ENCODE results near the gene RNU6-9.

The RNU6-9 gene

DNA sequence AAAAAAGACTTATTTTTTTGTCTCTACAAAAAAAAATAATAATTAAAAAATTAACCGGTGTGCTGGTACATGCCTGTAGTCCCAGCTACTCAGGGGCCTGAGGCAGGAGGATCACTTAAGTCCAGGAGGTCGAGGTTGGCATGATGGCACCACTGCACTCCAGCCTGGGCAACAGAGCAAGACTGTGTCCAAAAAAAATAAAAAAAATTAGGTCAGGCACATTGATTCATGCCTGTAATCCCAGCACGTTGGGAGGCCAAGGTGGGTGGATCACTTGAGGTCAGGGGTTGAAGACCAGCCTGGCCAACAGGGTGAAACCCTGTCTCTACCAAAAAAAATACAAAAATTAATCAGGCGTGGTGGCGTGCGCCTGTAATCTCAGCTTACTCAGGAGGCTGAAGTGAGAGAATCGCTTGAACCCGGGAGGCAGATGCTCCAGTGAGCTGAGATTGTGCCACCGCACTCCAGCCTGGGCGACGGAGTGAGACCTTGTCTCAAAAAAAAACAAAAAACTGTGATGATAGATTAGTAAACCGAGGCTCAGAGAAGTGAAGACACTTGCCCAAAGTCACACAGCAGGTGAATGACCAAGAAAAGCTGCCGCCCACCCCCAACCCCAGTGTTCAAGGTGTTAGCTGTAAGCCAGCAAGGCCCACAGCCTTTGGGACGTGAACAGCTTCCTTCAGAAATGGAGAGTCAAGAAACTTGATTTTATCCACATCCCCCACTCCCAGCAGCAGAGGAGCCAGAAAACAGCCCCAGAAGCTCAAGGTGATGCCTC, 9.4 kb downstream of the RNU6-9 start:
- ATAC-seq = no peak
- TF ChIP-seq, protein P1, sequence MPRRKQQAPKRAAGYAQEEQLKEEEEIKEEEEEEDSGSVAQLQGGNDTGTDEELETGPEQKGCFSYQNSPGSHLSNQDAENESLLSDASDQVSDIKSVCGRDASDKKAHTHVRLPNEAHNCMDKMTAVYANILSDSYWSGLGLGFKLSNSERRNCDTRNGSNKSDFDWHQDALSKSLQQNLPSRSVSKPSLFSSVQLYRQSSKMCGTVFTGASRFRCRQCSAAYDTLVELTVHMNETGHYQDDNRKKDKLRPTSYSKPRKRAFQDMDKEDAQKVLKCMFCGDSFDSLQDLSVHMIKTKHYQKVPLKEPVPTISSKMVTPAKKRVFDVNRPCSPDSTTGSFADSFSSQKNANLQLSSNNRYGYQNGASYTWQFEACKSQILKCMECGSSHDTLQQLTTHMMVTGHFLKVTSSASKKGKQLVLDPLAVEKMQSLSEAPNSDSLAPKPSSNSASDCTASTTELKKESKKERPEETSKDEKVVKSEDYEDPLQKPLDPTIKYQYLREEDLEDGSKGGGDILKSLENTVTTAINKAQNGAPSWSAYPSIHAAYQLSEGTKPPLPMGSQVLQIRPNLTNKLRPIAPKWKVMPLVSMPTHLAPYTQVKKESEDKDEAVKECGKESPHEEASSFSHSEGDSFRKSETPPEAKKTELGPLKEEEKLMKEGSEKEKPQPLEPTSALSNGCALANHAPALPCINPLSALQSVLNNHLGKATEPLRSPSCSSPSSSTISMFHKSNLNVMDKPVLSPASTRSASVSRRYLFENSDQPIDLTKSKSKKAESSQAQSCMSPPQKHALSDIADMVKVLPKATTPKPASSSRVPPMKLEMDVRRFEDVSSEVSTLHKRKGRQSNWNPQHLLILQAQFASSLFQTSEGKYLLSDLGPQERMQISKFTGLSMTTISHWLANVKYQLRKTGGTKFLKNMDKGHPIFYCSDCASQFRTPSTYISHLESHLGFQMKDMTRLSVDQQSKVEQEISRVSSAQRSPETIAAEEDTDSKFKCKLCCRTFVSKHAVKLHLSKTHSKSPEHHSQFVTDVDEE (CRISPR knock-in tag; IDR thresholded peaks at IDR 0.05) = no peak
- TF ChIP-seq OSR1 (CRISPR knock-in tag; IDR thresholded peaks at IDR 0.05) (no peak), ZNF8 (CRISPR knock-in tag; IDR thresholded peaks at IDR 0.05) (no peak), ZC3H10 (CRISPR knock-in tag; IDR thresholded peaks at IDR 0.05) (no peak), TCF4 (CRISPR knock-in tag; IDR thresholded peaks at IDR 0.05; ENCODE audit: borderline replicate concordance) (no peak), ESRRG (CRISPR knock-in tag; IDR thresholded peaks at IDR 0.05) (no peak), TOX (CRISPR knock-in tag; IDR thresholded peaks at IDR 0.05; ENCODE audit: borderline replicate concordance) (no peak), GLIS3 (CRISPR knock-in tag; IDR thresholded peaks at IDR 0.05) (no peak), RARB (CRISPR knock-in tag; IDR thresholded peaks at IDR 0.05) (no peak), ARNTL (CRISPR knock-in tag; IDR thresholded peaks at IDR 0.05; ENCODE audit: borderline replicate concordance, low read depth) (no peak), ZNF565 (CRISPR knock-in tag; conservative IDR thresholded peaks at IDR 0.05; ENCODE audit: low read depth) (no peak), PPARA (CRISPR knock-in tag; IDR thresholded peaks at IDR 0.05; ENCODE audit: borderline replicate concordance) (no peak), ZFP30 (CRISPR knock-in tag; IDR thresholded peaks at IDR 0.05) (no peak), ISL1 (CRISPR knock-in tag; IDR thresholded peaks at IDR 0.05) (no peak), ZNF70 (CRISPR knock-in tag; IDR thresholded peaks at IDR 0.05) (no peak), SNAI2 (CRISPR knock-in tag; IDR thresholded peaks at IDR 0.05) (no peak)
- TF ChIP-seq, protein P2, sequence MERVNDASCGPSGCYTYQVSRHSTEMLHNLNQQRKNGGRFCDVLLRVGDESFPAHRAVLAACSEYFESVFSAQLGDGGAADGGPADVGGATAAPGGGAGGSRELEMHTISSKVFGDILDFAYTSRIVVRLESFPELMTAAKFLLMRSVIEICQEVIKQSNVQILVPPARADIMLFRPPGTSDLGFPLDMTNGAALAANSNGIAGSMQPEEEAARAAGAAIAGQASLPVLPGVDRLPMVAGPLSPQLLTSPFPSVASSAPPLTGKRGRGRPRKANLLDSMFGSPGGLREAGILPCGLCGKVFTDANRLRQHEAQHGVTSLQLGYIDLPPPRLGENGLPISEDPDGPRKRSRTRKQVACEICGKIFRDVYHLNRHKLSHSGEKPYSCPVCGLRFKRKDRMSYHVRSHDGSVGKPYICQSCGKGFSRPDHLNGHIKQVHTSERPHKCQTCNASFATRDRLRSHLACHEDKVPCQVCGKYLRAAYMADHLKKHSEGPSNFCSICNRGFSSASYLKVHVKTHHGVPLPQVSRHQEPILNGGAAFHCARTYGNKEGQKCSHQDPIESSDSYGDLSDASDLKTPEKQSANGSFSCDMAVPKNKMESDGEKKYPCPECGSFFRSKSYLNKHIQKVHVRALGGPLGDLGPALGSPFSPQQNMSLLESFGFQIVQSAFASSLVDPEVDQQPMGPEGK (CRISPR knock-in tag; IDR thresholded peaks at IDR 0.05; ENCODE audit: borderline replicate concordance) = no peak
- TF ChIP-seq, protein P3, sequence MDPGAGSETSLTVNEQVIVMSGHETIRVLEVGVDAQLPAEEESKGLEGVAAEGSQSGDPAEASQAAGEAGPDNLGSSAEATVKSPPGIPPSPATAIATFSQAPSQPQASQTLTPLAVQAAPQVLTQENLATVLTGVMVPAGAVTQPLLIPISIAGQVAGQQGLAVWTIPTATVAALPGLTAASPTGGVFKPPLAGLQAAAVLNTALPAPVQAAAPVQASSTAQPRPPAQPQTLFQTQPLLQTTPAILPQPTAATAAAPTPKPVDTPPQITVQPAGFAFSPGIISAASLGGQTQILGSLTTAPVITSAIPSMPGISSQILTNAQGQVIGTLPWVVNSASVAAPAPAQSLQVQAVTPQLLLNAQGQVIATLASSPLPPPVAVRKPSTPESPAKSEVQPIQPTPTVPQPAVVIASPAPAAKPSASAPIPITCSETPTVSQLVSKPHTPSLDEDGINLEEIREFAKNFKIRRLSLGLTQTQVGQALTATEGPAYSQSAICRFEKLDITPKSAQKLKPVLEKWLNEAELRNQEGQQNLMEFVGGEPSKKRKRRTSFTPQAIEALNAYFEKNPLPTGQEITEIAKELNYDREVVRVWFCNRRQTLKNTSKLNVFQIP (CRISPR knock-in tag; IDR thresholded peaks at IDR 0.05; ENCODE audit: borderline replicate concordance, low read depth) = no peak
- TF ChIP-seq, protein P4, sequence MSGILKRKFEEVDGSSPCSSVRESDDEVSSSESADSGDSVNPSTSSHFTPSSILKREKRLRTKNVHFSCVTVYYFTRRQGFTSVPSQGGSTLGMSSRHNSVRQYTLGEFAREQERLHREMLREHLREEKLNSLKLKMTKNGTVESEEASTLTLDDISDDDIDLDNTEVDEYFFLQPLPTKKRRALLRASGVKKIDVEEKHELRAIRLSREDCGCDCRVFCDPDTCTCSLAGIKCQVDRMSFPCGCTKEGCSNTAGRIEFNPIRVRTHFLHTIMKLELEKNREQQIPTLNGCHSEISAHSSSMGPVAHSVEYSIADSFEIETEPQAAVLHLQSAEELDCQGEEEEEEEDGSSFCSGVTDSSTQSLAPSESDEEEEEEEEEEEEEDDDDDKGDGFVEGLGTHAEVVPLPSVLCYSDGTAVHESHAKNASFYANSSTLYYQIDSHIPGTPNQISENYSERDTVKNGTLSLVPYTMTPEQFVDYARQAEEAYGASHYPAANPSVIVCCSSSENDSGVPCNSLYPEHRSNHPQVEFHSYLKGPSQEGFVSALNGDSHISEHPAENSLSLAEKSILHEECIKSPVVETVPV (CRISPR knock-in tag; IDR thresholded peaks at IDR 0.05) = no peak

DNA sequence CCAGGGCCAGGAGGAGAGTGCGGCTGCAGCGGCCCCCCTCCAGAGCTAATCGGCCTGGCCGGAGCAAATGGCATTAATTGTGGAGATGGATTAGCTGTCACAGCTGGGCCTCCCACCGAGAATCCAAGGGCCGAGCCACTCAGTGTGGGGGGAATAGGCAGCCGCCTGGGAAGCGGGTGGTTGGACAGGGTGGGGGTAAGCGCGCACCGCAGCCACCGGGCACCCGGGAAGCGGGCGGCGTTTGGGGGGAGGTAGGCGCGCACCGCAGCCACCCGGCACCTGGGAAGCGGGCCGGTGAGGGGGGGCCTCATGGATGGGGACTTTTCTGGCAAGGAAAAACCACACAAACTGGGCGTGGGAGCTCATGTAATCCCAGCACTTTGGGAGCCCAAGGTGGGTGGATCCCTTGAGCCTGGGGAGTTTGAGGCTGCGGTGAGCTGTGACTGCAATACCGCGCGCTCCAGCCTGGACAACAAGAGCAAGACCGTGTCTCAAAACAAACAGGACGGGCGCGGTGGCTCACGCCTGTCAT, 10.0 kb downstream of the RNU6-9 start:
- no peak for ATAC-seq
- TF ChIP-seq, protein P1 (CRISPR knock-in tag; IDR thresholded peaks at IDR 0.05) = no peak
- TF ChIP-seq PPARA (CRISPR knock-in tag; IDR thresholded peaks at IDR 0.05; ENCODE audit: borderline replicate concordance) (no peak), ARNTL (CRISPR knock-in tag; IDR thresholded peaks at IDR 0.05; ENCODE audit: borderline replicate concordance, low read depth) (no peak), ZFP30 (CRISPR knock-in tag; IDR thresholded peaks at IDR 0.05) (no peak), OSR1 (CRISPR knock-in tag; IDR thresholded peaks at IDR 0.05) (no peak), ZFP3 (CRISPR knock-in tag; IDR thresholded peaks at IDR 0.05) (no peak), ZNF565 (CRISPR knock-in tag; conservative IDR thresholded peaks at IDR 0.05; ENCODE audit: low read depth) (no peak), GLIS3 (CRISPR knock-in tag; IDR thresholded peaks at IDR 0.05) (no peak), ZNF8 (CRISPR knock-in tag; IDR thresholded peaks at IDR 0.05) (no peak), SNAI2 (CRISPR knock-in tag; IDR thresholded peaks at IDR 0.05) (no peak), ESRRG (CRISPR knock-in tag; IDR thresholded peaks at IDR 0.05) (no peak), TCF4 (CRISPR knock-in tag; IDR thresholded peaks at IDR 0.05; ENCODE audit: borderline replicate concordance) (no peak), ZC3H10 (CRISPR knock-in tag; IDR thresholded peaks at IDR 0.05) (no peak)
- TF ChIP-seq, protein P2 (CRISPR knock-in tag; IDR thresholded peaks at IDR 0.05; ENCODE audit: borderline replicate concordance) = no peak

All from SK-N-SH treated with all-trans-retinoic acid at 6 μM for 48 hours (cell line).